ES-I3 (cell line): ENCODE results near the gene SCAPER.
A peak's percentile ranks its signal among the peaks of the same experiment; 100 is the strongest.

ENCODE experiments used
- H3K36me3 ChIP-seq: 2 replicates; pipeline ENCODE4 v1.6.1; 2013; ENCODE audit warnings: mild to moderate bottlenecking, low read length, control low read depth, moderate library complexity; ENCODE audit not compliant: insufficient read depth
- H3K4me1 ChIP-seq: 2 replicates; pipeline ENCODE4 v1.6.1; 2013; ENCODE audit warnings: mild to moderate bottlenecking, control low read depth, low read length; ENCODE audit not compliant: insufficient read depth
- H3K9ac ChIP-seq: 2 replicates; pipeline ENCODE4 v1.6.1; 2013; ENCODE audit warnings: low read depth, mild to moderate bottlenecking, low read length, moderate library complexity
- H3K9me3 ChIP-seq: 2 replicates; pipeline ENCODE4 v1.6.1; 2013; ENCODE audit warnings: mild to moderate bottlenecking, low read length, moderate library complexity; ENCODE audit not compliant: control insufficient read depth, insufficient read depth

Gene SCAPER

GRCh38 chr15:76344893-76345582, 560.1 kb downstream of the SCAPER start:
- Histone ChIP-seq H3K9ac (no peak overlapping the region; the same call in 1 of the 2 replicates), H3K9me3 (no peaks in the 10 kb centered on the region), H3K36me3 (no peaks in the 10 kb centered on the region), H3K4me1 (peaks cover 12% of the 10 kb centered on the region; the same call in 1 of the 2 replicates)

GRCh38 chr15:76343313-76343996, 561.7 kb downstream of the SCAPER start:
- Histone ChIP-seq H3K4me1 (peaks cover 14% of the 10 kb centered on the region; the same call in 1 of the 2 replicates), H3K36me3 (no peaks in the 10 kb centered on the region), H3K9ac (0 out of 2 replicates have a peak overlapping the region, but pooled peaks have one; percentile 3), H3K9me3 (no peaks in the 10 kb centered on the region)

- Histone ChIP-seq H3K36me3 (no peaks in the 10 kb centered on the region), H3K9me3 (no peaks in the 10 kb centered on the region), H3K4me1 (peaks cover 14% of the 10 kb centered on the region; the same call in 1 of the 2 replicates), H3K9ac (peak overlapping the region; percentile 26; the same call in 1 of the 2 replicates)
Measured at GRCh38 chr15:76342382-76343201, 562.5 kb downstream of the SCAPER start.

- H3K4me1 ChIP-seq, result peaks cover 14% of the 10 kb centered on the region; the same call in 1 of the 2 replicates
- H3K9me3 ChIP-seq, result no peaks in the 10 kb centered on the region
- H3K9ac ChIP-seq, result peak overlapping the region; percentile 5; the same call in 1 of the 2 replicates
- no peaks in the 10 kb centered on the region for H3K36me3 ChIP-seq
Measured at GRCh38 chr15:76342058-76342381, 563.1 kb downstream of the SCAPER start.

- peaks cover 14% of the 10 kb centered on the region; the same call in 1 of the 2 replicates for H3K4me1 ChIP-seq
- H3K9me3 ChIP-seq, result no peaks in the 10 kb centered on the region
- peak overlapping the region; percentile 49; the same call in 1 of the 2 replicates for H3K9ac ChIP-seq
- no peaks in the 10 kb centered on the region for H3K36me3 ChIP-seq
Measured at GRCh38 chr15:76341366-76342057, 563.6 kb downstream of the SCAPER start.

- Histone ChIP-seq H3K9me3 (no peaks in the 10 kb centered on the region), H3K9ac (peak overlapping the region; percentile 49), H3K4me1 (peaks cover 14% of the 10 kb centered on the region; the same call in 1 of the 2 replicates), H3K36me3 (no peaks in the 10 kb centered on the region)
Measured at GRCh38 chr15:76340803-76341365, 564.3 kb downstream of the SCAPER start.

GRCh38 chr15:76340198-76340802, 564.8 kb downstream of the SCAPER start:
- peaks cover 12% of the 10 kb centered on the region; the same call in 1 of the 2 replicates for H3K4me1 ChIP-seq
- no peaks in the 10 kb centered on the region for H3K36me3 ChIP-seq
- H3K9ac ChIP-seq, result peak overlapping the region; percentile 49
- no peaks in the 10 kb centered on the region for H3K9me3 ChIP-seq

- Histone ChIP-seq H3K9ac (peak overlapping the region; percentile 49), H3K4me1 (peaks cover 9% of the 10 kb centered on the region; the same call in 1 of the 2 replicates), H3K36me3 (no peaks in the 10 kb centered on the region), H3K9me3 (no peaks in the 10 kb centered on the region)
Measured at GRCh38 chr15:76339305-76340197, 565.6 kb downstream of the SCAPER start.

GRCh38 chr15:76338486-76339304, 566.4 kb downstream of the SCAPER start:
- Histone ChIP-seq H3K4me1 (peaks cover 9% of the 10 kb centered on the region; the same call in 1 of the 2 replicates), H3K9me3 (no peaks in the 10 kb centered on the region), H3K36me3 (no peaks in the 10 kb centered on the region), H3K9ac (peak overlapping the region; percentile 49; the same call in 1 of the 2 replicates)

GRCh38 chr15:76337696-76338485, 567.2 kb downstream of the SCAPER start:
- Histone ChIP-seq H3K36me3 (no peaks in the 10 kb centered on the region), H3K4me1 (peaks cover 9% of the 10 kb centered on the region; the same call in 1 of the 2 replicates), H3K9ac (peak overlapping the region; percentile 30; the same call in 1 of the 2 replicates), H3K9me3 (no peaks in the 10 kb centered on the region)

GRCh38 chr15:76337059-76337695, 568.0 kb downstream of the SCAPER start:
- Histone ChIP-seq H3K4me1 (peaks cover 9% of the 10 kb centered on the region; the same call in 1 of the 2 replicates), H3K9ac (peak overlapping the region; percentile 30; the same call in 1 of the 2 replicates), H3K9me3 (no peaks in the 10 kb centered on the region), H3K36me3 (no peaks in the 10 kb centered on the region)
